C1 segment of cervical spinal cord (tissue), 14 donors: Measurements from ENCODE around the gene COL8A2.
"Not testable (repeated sequence)": the region's sequence is repeated elsewhere in the genome, so short reads cannot be mapped to it uniquely, and the experiment has no call there.

Source experiments
- DNase-seq, 14 donors: peaks; one replicate each; lab custom pipeline; 2025; lab: John Stamatoyannopoulos, UW

COL8A2 gene

DNA sequence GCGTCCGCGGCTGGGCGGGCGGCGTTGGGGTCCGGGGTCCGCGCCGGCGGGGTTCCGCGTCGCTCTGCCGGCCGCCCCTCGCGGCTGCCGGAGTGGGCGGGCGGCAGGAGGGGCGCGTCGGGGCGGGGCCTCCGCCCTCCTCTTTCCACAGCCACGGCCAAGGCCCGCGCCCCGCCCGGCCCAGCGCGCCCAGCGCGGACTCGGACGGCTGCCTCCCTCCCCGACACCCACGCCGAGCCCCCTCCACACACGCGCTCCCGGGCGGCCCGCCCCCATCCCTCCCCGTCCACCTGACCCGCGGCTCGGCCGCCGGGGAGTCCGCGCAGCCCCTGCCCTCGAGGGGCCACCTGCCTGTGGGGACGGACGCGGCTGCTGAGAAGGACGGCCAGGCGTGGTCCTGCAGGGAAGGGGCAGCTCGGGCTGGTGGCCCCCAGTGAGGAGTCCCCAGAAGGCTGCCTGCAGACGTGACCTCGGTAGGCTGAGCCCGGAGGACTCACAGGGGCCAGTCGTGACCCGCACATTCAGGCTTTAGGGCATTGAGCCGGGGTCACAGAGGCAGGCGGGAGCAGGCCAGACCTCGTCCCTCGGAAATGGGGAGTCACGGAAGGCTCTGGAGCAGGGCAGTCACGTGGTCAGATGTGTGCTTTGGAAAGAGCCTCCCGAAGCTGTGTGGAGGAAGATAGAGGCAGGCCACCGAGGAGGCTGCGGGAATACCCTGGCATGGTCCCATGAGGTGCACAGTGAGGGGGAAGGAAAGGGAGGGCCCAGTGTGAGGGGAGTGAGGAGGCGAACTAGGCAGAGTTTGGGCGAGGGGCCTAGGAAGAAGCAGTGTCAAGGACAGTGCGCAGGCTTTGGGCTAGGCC, at the start of gene COL8A2:
TSS of gene COL8A2 (minus strand) at position 94 of the 863 bp plus-strand sequence. CDS start 24,980 bp downstream, outside the sequence.
- peak in 3 of 14 donors; percentile 17 to 30 (median 18) for DNase-seq

DNA sequence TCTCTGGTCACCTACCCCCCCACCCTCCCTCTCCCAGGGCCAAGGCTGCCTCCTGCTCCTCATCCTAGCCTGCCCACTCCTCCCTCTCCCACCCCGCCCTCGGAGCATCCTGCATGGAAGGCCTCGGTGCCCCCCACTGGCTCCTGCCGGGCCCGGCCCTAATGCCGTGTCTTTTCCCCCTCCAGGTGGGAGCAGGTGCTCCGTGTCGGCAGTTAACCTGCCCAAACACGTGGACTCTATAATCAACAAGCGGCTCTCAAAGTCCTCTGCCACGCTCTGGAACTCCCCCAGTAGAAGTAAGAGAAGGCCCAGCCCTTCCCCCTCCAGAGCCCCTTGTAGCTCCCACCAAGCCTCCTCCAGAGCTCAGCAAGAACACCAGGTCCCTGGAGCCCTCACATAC, 49.7 kb upstream of the COL8A2 start:
- no peak for DNase-seq

DNA sequence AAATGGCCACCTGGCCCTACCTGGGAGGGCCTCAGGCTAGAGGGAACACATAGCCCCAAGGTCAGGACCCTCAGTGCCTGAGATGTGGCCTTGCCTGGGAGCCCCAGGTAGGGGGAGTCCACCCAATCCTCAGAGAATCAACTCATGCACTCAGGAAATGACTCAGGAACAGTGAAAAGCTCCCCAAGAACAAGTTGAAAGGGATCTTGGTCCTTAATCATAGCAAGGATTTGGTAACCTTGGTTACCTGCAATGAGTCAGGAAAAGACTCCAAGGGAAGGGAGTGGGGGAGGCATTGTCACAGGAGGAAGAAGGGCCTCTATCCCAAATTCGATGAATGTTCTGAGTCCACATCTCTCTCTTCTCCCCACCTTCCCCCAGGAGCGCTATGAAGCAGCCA, 48.0 kb upstream of the COL8A2 start:
- no peak for DNase-seq

DNA sequence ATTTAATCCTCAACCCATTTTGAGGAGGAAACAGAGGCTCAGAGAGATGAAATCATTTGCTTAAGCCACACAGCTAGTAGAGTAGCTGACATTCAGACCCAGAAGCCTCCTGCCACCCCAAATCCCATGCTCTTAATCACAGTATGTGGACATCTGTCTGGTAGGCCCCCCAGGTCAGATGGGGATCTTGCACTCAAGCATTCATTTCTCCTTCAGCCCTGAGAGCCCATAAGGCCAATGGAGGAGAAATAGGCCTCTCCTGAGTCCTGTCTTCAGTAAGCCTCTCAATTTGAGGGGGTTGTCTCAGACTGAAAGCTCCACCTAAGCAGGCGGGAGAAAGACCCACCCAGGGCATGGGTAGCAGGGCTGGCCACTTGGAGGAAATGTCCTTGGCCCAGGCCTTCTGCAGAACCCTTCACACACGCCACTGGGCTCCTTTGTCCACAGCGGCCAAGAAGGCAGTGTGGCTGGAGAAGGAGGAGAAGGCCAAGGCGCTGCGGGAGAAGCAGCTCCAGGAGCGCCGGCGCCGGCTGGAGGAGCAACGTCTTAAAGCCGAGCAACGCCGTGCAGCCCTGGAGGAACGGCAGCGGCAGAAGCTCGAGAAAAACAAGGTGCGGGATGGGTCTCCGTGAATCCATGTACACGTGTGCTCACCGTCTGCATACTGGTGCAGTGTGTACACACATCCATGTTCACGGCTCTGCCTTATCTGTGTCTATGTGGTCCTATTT, 47.2 kb upstream of the COL8A2 start:
- DNase-seq, result no peak

DNA sequence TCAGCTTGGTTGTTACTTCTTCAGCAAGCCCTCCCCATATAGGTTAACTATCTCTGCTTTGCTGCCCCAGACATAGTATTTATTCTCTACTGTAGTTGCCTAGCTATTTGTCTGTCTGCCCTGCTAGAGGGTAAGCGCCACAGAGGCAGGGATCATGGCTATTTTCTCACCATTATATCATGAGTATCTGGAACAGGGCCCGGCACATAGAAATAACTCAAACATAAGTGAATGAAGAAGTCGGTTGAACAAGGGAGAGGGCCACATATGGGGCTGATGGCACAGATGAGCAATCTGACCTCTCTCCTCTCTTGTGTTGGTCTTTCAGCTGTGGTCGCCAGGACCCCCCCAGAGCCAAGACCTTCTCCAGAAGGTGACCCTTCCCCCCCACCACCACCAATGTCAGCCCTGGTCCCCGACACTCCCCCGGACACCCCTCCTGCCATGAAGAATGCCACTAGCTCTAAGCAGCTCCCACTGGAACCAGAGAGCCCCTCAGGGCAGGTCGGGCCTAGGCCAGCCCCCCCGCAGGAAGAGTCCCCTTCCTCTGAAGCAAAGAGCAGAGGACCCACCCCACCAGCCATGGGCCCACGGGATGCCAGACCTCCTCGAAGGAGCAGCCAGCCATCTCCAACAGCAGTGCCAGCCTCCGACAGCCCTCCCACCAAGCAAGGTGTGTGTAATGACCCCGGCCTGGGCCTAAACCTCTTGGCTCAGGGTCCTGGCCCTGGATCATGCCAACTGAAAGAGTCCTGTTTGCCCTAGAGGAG, 45.8 kb upstream of the COL8A2 start:
- no peak for DNase-seq

DNA sequence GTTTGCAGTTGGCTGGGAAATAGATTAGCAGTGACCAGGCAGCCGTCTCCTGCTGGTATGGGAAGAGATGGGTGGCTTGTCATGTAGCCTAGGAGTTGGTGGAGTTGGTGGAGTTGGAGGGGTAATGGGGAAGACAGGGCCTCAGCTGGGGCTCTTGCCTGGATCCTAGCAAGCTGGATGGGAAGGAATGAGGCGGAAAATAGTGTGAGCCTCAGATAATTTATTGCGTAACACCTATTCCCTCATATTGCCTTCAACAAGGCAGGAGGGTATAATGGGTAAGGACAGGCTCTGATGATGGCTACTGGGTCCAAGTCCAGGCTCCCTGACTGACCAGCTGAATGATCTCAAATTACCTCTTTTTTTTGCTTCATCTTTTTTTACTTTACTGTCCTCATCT, 43.5 kb upstream of the COL8A2 start:
- no peak for DNase-seq

DNA sequence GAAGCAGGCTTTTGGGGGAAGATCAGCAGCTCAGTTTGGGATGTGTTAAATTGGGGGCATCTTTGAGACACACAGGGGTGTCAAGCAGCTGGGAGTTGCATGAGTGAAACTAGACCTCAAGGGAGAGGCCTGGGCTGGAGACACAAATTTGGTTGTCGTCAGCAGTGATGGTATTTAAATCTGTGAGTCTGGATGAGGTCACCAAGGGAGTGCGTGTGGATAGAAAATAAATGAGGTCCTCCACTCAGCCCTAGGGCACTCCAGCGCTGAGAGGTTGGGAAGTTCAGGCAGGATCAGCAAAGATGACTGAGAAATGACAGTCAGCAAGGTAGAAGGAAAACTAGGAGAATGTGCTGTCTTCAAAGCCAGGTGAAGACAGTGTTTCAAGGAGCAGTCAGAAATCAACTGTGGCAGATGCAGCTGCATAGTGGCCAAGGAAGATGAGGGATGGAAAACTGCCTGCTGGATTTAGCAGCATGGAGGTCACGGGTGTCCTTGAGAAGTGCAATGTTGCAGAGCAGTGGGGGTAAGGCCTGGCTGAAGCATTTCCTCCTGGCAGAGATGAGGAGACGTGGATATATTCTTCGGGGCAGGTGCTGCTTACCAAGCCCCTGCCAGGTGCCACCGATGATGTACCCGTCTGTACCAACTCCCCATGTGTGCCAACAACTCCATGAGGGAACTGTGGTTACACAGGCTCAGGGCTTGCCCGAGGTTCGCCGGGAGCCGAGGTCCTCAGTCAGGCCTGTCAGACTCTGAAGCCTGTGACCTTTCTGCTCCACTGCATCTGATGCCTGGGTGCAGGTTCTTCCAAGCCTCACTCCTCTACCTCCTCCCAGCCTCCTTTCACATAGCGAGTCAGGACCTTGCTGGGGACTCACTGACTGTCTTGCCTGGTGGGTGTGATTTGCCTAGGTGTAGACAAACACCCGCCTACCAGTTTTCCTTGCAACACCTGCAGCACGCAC, 42.2 kb upstream of the COL8A2 start:
- DNase-seq, result peak in 1 of 14 donors; percentile 23

DNA sequence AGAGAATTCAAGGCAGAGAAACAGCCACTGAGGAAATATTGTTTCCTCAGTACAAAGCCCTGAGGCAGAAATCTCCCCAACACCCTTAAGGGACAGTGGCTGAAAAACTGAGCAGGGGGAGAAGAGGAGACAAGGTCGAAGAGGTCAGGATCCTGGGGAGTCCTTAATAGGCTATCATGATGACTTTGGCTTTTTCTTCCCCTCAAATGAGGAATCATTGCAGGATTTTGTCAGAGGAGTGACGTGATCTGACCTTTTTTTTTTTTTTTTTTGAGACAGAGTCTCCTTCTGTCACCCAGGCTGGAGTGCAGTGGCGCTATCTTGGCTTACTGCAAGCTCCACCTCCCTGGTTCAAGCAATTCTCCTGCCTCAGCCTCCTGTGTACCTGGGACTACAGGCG, 41.1 kb upstream of the COL8A2 start:
- DNase-seq, result no peak

DNA sequence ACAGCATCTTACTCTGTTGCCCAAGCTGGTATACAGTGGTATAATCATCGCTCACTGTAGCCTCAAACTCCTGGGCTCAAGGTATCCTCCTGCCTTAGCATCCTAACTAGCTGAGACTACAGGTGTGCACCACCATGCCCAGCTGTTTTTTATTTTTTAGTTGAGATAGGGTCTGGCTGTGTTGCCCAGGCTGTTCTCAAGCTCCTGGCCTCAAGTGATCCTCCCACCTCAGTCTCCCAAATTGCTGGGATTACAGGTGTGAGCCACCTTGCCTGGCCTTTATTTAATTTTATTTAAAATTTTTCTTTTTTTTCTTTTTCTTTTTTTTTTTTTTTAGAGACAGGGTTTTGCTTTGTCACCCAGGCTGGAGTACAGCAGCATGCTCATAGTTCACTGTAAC, 40.1 kb upstream of the COL8A2 start:
- DNase-seq, result no peak

DNA sequence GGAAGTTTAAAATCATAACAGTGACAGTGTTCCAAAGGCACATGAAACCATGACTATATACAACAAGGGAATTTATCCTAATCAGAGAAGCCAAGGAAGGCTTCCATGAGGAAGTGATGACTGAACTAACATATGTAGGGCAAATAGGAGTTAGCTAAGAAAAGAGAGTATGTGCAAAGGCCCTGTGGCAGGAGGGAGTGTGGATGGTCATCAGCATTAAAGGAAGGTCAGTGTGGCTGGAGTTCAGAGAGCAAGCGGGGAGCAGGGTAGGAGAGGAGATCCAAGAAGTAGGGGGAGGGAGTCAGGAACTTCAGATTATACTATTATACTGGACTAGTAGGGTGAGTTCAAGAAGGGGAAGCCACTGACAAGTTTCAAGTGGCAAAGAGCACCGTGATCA, 39.3 kb upstream of the COL8A2 start:
- no peak for DNase-seq

DNA sequence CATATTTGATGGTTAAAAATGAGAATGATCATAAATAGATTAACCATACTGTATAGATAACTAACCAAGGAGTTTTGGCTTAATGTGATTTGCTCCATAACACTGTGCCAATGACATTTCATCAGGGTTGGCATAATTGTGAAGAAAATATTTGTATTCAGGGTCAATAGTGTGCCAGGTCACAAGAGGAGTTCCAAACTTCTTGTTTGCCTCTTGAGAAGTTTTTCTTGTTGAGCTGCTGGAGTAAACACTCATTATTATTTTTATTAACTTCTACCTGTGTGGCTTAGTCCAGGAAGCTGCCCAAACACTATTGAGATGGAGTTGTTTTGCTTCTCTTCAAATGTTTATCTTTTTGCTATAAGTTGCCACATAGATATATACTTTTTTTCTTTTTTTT, 38.4 kb upstream of the COL8A2 start:
- no peak for DNase-seq

DNA sequence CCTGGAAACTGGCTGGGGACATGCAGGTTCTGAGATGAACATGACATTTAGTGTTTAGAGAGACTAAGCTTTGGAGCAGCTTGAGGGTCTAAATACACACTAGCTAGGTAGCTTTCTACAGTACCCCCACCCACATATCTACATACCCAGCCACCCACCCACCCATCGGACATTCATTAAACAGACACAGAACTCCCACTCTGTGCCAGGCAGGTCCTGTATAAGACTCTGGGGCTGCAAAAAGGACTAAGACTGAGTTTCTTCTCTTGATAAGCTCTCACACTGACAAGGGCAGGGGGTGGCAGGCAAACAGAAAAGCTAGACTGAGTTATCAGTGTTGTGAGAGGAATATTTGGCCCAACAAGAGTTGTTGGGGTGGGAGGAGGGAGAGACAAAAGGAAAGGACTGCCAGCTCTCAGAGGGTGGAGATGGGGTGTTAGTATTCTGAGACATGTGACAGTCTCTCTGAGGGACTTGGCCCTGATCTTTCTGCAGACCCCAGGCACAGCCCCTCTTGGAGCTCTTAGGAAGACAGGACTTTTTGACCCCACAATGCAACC, 37.7 kb upstream of the COL8A2 start:
- no peak for DNase-seq

DNA sequence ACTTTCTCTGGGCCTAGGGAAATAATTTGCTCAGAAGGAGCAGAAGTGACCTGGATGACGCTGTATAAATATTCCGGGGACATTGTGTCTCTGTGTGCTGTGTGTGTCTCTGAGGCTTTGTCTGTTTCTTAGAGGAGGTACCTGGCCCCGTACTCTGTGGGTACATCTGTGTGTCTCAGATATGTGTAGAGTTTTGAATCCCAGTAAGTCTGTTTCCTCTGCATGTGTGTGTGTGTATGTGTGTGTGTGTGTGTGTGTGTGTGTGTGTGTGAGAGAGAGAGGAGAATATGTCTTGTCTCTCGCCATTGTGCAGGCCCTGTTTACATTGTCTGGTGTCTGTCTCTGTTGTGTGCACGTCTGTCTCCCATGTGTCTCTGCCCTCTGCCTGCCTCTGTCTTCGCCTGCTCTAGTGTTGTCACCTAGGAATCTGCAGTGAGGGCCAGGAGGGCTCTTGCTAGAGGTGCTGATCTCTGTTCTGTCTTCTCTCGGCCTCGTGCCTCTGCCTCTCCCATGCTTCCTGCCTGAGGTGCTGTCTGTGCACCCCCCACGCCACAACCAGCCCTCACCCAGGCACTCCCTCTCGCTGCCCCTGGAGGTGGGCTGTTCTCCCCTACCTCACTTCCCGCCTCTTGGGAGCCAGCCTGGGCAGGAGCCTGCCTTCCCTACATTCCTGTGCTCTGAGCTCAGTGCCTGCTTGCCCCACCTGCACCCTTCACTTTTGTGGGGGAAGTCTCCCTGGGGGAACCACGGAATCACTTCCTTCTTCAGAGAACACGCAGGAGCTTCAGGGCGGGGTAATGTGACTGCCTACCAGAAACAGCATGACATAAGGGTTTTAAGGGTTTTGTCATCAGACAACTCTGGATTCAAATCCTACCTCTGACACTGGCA, 36.9 kb upstream of the COL8A2 start:
- DNase-seq, result peak in 6 of 14 donors; percentile 9 to 52 (median 34)

DNA sequence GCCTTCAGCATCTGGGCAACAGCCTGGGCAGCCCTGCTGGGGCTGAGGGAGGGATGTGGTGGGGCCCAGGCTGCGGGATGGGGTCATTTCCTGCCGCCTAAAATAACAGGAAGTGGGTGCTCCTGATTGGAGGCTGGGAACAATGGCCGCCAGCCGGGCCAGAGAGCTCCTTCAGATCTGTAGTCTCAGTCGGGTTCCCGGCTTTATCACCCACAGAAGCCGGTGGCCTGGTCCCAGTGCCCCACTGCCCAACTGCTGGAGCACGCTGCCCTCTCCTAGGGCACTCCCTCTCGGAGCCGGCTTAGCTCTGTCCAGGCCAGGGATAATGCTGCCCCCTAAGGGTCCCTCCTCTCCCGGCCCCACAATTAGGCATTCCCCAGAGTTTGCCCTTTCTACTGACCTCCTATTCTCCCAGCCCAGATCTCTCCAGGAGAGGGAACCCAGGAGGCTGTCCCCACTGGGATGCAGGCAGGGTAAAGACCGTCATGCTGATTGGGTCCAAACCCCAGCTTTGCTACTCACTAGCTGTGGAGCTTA, 36.0 kb upstream of the COL8A2 start:
- peak in 11 of 14 donors; percentile 19 to 78 (median 56) for DNase-seq

DNA sequence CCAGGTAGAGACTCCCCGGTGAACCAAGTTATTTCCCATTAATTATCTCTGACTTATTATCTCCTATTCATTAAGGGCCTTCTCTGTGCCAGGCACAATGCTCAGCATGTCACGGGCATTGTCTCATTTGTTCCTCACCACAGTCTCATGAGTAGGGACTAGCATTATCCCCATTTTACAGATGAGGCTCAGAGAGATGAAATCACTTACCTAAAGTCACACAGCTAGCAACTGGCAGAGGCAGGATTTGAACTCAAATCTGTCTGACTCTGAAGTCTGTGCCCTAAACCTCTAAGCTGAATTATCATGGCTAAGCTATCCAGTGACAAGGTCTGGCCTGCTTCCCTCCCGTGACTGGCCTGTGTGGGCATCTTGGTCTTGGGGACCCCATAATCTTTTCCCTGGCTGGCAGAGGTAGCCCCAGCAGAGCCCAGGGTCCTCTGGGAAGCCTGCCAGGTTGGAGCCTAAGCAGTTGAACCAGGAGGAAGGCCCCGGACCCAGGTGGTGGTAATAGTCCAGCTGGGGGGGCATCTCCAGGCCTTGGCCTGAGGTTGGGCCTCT, 35.4 kb upstream of the COL8A2 start:
- no peak for DNase-seq

DNA sequence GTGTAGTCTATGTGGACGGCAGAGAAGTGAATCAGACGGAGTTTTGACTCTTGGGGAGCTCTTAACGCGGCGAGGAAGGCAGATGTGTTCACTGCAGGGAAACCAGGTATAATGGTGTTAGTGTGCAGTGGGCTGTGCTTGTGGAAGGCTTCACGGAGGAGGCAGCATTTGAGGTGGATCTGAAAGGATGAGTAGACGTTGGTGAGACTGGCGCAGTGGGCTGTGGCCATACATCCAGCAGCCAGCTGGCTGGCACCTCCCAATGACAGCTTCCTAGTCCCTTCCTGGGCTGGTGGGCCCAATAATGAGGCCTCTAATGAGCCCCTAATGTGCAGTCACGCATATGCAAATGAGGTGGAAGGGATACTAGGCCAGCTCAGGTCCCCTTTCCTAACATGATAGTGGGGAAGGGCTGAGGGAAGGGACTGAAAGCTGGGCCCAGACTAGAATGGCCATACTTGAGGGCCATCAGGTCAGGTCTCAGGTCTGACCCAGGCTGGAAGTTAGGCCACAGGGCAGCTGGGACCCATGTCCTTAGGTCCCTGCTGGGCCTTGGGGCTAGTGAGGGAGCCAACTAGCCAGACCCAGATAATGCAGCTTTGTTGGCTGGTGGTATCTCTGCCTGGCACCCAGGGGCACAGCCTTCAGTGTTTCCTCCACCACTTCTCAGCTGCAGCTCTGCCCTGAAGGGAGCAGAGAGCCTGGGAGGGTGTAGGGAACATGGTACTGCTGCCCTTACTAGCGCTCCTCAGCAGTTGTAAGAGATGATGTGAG, 34.8 kb upstream of the COL8A2 start:
- DNase-seq, result peak in 10 of 14 donors; percentile 13 to 71 (median 54)

DNA sequence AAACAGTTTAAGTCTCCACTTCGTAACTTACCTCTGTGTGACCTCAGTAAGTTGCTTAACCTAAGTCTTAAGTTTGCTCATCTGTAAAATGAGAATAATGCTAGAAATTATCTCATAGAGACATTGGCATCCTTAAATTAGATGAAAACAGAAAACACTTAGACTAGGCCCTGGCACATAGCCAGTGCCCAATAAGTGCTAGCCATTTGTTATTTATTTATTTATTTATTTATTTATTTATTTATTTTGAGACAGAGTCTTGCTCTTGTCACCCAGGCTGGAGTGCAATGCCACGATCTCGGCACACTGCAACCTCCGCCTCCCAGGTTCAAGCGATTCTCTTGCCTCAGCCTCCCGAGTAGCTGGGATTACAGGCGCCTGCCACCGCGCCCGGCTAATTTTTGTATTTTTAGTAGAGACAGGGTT, 33.8 kb upstream of the COL8A2 start:
- DNase-seq, result not testable (repeated sequence)
